A673 (cell line): ENCODE measurements around the gene IQGAP1.

Experiments used
- EZH2 ChIP-seq: fragments of 200-600 bp; sonication (generic); IDR thresholded peaks from 2 replicates; pipeline ENCODE4 v1.6.1; 2017; ENCODE audit warnings: borderline replicate concordance, low read depth, mild to moderate bottlenecking, mixed read lengths, antibody characterized with exemption, low read length; ENCODE audit not compliant: poor library complexity, severe bottlenecking
- TF ChIP-seq, protein P1 (sequence below): fragments of 300-800, 200-600 bp; sonication (generic); conservative IDR thresholded peaks from 2 replicates; pipeline ENCODE4 v1.5.1; 2017; ENCODE audit warnings: low read depth, mild to moderate bottlenecking, antibody characterized with exemption, low read length, moderate library complexity, mixed read lengths

- TF ChIP-seq, protein P1, sequence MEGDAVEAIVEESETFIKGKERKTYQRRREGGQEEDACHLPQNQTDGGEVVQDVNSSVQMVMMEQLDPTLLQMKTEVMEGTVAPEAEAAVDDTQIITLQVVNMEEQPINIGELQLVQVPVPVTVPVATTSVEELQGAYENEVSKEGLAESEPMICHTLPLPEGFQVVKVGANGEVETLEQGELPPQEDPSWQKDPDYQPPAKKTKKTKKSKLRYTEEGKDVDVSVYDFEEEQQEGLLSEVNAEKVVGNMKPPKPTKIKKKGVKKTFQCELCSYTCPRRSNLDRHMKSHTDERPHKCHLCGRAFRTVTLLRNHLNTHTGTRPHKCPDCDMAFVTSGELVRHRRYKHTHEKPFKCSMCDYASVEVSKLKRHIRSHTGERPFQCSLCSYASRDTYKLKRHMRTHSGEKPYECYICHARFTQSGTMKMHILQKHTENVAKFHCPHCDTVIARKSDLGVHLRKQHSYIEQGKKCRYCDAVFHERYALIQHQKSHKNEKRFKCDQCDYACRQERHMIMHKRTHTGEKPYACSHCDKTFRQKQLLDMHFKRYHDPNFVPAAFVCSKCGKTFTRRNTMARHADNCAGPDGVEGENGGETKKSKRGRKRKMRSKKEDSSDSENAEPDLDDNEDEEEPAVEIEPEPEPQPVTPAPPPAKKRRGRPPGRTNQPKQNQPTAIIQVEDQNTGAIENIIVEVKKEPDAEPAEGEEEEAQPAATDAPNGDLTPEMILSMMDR = no peak
- TF ChIP-seq EZH2 = no peak
Measured at GRCh38 chr15:90439946-90440345, 51.9 kb downstream of the IQGAP1 start.
